Endothelial cell of umbilical vein (primary cell): Measurements from ENCODE around the gene SIGLEC15. TPM values are rescaled to one million over a fixed set of nuclear protein-coding genes. Genes with fewer than 3 reads are reported as not detected.

ENCODE experiments used
- BruUV-seq: library from RNA; stranded (reverse); fragments of 400-500 nt; replicated peaks from 2 replicates; lab custom pipeline; 2021; lab: Mats Ljungman, UMichigan
- CTCF ChIA-PET: fragments of 300-600, 350-600 bp; sonication (Branson Sonifier 250); formaldehyde crosslinking; loops from one replicate; lab custom pipeline; 2021; ENCODE audit warnings: antibody characterized with exemption, inconsistent platforms; lab: Charles Lee
- POLR2A ChIA-PET: fragments of 300-600, 350-600 bp; sonication (Branson Sonifier 250); formaldehyde crosslinking; loops from one replicate; lab custom pipeline; 2021; ENCODE audit warnings: antibody characterized with exemption, inconsistent platforms; lab: Charles Lee
- DNase-seq: peaks from one replicate; pipeline ENCODE4 v3.0.0-alpha.2; 2011; ENCODE audit warnings: low read depth, low spot score
- FAIRE-seq: peaks from 2 replicates; lab custom pipeline; 2011; peaks lifted over from hg19 to GRCh38; lab: Jason Lieb, UNC
- H2AFZ ChIP-seq: 2 replicates; pipeline ENCODE4 v1.6.0; 2012; ENCODE audit warnings: low read depth, low read length, control low read depth, inconsistent platforms
- H3K27ac ChIP-seq: 2 replicates; pipeline ENCODE4 v1.5.1; 2011; ENCODE audit warnings: low read depth, mild to moderate bottlenecking, control low read depth, low read length, moderate library complexity; ENCODE audit not compliant: insufficient read depth
- H3K27me3 ChIP-seq, 2 experiments: 2 replicates each; pipeline versions ENCODE4 v1.6.0 to v1.6.1; 2011; ENCODE audit warnings: low read length in 2 of 2, mixed read lengths in 1 of 2; ENCODE audit not compliant: control insufficient read depth in 2 of 2, insufficient read depth in 2 of 2
- H3K36me3 ChIP-seq, 2 experiments: 2 replicates in 1 of 2; 3 replicates in 1 of 2; pipeline ENCODE4 v1.5.1; 2011; ENCODE audit warnings: low read length in 2 of 2, mild to moderate bottlenecking in 1 of 2, moderate library complexity in 1 of 2; ENCODE audit not compliant: control insufficient read depth in 2 of 2, insufficient read depth in 2 of 2; ENCODE audit errors: extremely low read depth in 1 of 2
- H3K4me1 ChIP-seq: 3 replicates; pipeline ENCODE4 v1.5.1; 2011; ENCODE audit warnings: mild to moderate bottlenecking, low read length; ENCODE audit not compliant: control insufficient read depth, insufficient read depth; ENCODE audit errors: extremely low read depth
- H3K4me2 ChIP-seq: 2 replicates; pipeline ENCODE4 v1.6.1; 2011; ENCODE audit warnings: low read length, control low read depth, mixed read lengths; ENCODE audit not compliant: insufficient read depth
- H3K4me3 ChIP-seq, 3 experiments: fragments of 200-600 bp in 1 of 3; sonication (generic), shearing (Covaris generic) in 1 of 3; replicated peaks in 1 of 3; 2 replicates each; pipeline ENCODE4 v1.5.1; 2011 to 2016; ENCODE audit warnings: control low read depth in 3 of 3, low read length in 3 of 3, mild to moderate bottlenecking in 2 of 3, inconsistent platforms in 1 of 3, low read depth in 1 of 3, moderate library complexity in 1 of 3; ENCODE audit not compliant: insufficient read depth in 1 of 3
- H3K79me2 ChIP-seq: 2 replicates; pipeline ENCODE4 v1.6.0; 2012; ENCODE audit warnings: low read length, inconsistent platforms; ENCODE audit not compliant: control insufficient read depth, insufficient read depth
- H3K9ac ChIP-seq: replicated peaks from 2 replicates; pipeline ENCODE3; 2011; ENCODE audit warnings: low read length, control low read depth; ENCODE audit not compliant: insufficient read depth; ENCODE audit errors: extremely low read depth
- H3K9me1 ChIP-seq: replicated peaks from 3 replicates; pipeline ENCODE4 v1.6.0; 2011; ENCODE audit warnings: mild to moderate bottlenecking, low read length; ENCODE audit not compliant: control insufficient read depth, insufficient read depth; ENCODE audit errors: extremely low read depth
- H3K9me3 ChIP-seq: replicated peaks from 2 replicates; pipeline ENCODE4 v1.5.1; 2012; ENCODE audit warnings: low read length, inconsistent platforms; ENCODE audit not compliant: control insufficient read depth, insufficient read depth
- H4K20me1 ChIP-seq: replicated peaks from 2 replicates; pipeline ENCODE3; 2011; ENCODE audit warnings: mild to moderate bottlenecking, low read length; ENCODE audit not compliant: control insufficient read depth, insufficient read depth; ENCODE audit errors: extremely low read depth
- CTCF ChIP-seq, 2 donors: IDR thresholded peaks; 1 replicate in 1 of 2; 2 replicates in 1 of 2; pipeline ENCODE4 v1.5.1; 2011; ENCODE audit warnings: low read length in 2 of 2, mild to moderate bottlenecking in 2 of 2, moderate library complexity in 2 of 2, control low read depth in 1 of 2, inconsistent platforms in 1 of 2, low read depth in 1 of 2; ENCODE audit not compliant: insufficient read depth in 1 of 2; ENCODE audit errors: extremely low read depth in 1 of 2
- EZH2 ChIP-seq: IDR thresholded peaks from 2 replicates; pipeline ENCODE4 v1.6.1; 2012; ENCODE audit warnings: borderline replicate concordance, low read depth, mild to moderate bottlenecking, moderate library complexity, low read length, inconsistent platforms; ENCODE audit not compliant: severe bottlenecking
- FOS ChIP-seq: IDR thresholded peaks from 2 replicates; pipeline ENCODE4 v1.6.1; 2011; ENCODE audit warnings: mild to moderate bottlenecking, low read length, moderate library complexity, borderline replicate concordance; ENCODE audit not compliant: insufficient read depth
- GATA2 ChIP-seq: IDR thresholded peaks from 2 replicates; pipeline ENCODE4 v1.7.0; 2011; ENCODE audit warnings: low read depth, mild to moderate bottlenecking, moderate library complexity, mixed read lengths, low read length; ENCODE audit not compliant: insufficient read length, insufficient read depth
- JUN ChIP-seq: IDR thresholded peaks from 2 replicates; pipeline ENCODE4 v1.6.1; 2011; ENCODE audit warnings: borderline replicate concordance, low read depth; ENCODE audit not compliant: insufficient read length, insufficient read depth
- MAX ChIP-seq: IDR thresholded peaks from 2 replicates; pipeline ENCODE4 v1.6.1; 2011; ENCODE audit not compliant: insufficient read depth, insufficient read length
- MYC ChIP-seq: IDR thresholded peaks from one replicate; pipeline ENCODE4 v1.6.1; 2011; ENCODE audit warnings: mild to moderate bottlenecking, low read depth, low read length
- POLR2A ChIP-seq: IDR thresholded peaks from 2 replicates; pipeline ENCODE4 v1.6.1; 2012; ENCODE audit warnings: low read depth, mild to moderate bottlenecking, control low read depth, low read length
- POLR2AphosphoS5 ChIP-seq: IDR thresholded peaks from 2 replicates; pipeline ENCODE4 v1.6.1; 2012; ENCODE audit warnings: low read depth, mild to moderate bottlenecking, control low read depth, low read length, moderate library complexity; ENCODE audit not compliant: insufficient read depth
- dilution Hi-C: fragments of 300-500 bp; cut with MboI; formaldehyde crosslinking; loops from one replicate; pipeline ENCODE4 v1.15.0; 2019; ENCODE audit warnings: low sequenced_read_pairs; ENCODE audit not compliant: extremely low pct_ligation_motif_present
- intact Hi-C: fragments of 100-400 bp; cut with micrococcal nuclease; formaldehyde crosslinking; loops from one replicate; pipeline ENCODE4 v1.10.0; 2022
- polyA plus RNA-seq, 4 experiments: library from polyadenylated mRNA; depleted of rRNA in 3 of 4; stranded (reverse) in 3 of 4; unstranded in 1 of 4; fragments of >200 nt; gene quantifications; 2 replicates each; pipeline versions ENCODE4 v1.2.1 to v1.2.3, GENCODE V29; 2011 to 2012; ENCODE audit warnings: missing spikeins in 1 of 4
- total RNA-seq: library from RNA; stranded (reverse); gene quantifications from 2 replicates; pipeline ENCODE4 v1.2.3, GENCODE V29; 2021

The SIGLEC15 gene
- total and polyA plus RNA-seq, 2 donors (not counting 3 experiments of a cell fraction or from before 2014, with no cell fraction given): not detected

GRCh38 chr18:45782662-45783061 is 42.8 kb upstream of the SIGLEC15 start:
- Histone ChIP-seq H3K27ac (no peak overlapping the region), H3K9me1 (no peaks in the 10 kb centered on the region), H3K9me3 (no peaks in the 10 kb centered on the region), H2AFZ (no peak overlapping the region), H3K36me3 (no peaks in the 10 kb centered on the region), H3K4me1 (no peaks in the 10 kb centered on the region), H3K27me3 (peaks cover 11 to 27% of the 10 kb centered on the region in 2 experiments), H3K4me3 (no peak overlapping the region), H3K9ac (no peak overlapping the region), H3K4me2 (no peak overlapping the region), H3K79me2 (no peaks in the 10 kb centered on the region), H4K20me1 (no peaks in the 10 kb centered on the region)
- ChIA-PET POLR2A (no interaction called here), CTCF (no interaction called here)
- TF ChIP-seq POLR2AphosphoS5 (no peak), POLR2A (no peak), FOS (no peak), EZH2 (no peak), GATA2 (no peak)
- DNase-seq: no peak
- no peak for FAIRE-seq
- intact Hi-C loops: no loop called here
- BruUV-seq: no TSS peak
- dilution Hi-C loops: no loop called here

- ChIA-PET POLR2A (no interaction called here), CTCF (interaction anchor here (1.8 kb wide), 1 partner anchor 8 kb away, joined by 3 read pairs; no protein-coding TSS in a partner anchor)
- no TSS peak for BruUV-seq
- no peaks in the 10 kb centered on the region for H3K79me2 ChIP-seq
- H3K9ac ChIP-seq: no peak overlapping the region
- no peak overlapping the region for H2AFZ ChIP-seq
- no peak for TF ChIP-seq GATA2
- no peak for TF ChIP-seq MYC
- TF ChIP-seq MAX: no peak
- no peak for TF ChIP-seq CTCF (IDR thresholded peaks at IDR 0.05; ENCODE audit: extremely low read depth in 1 of 2, insufficient read depth in 1 of 2, low read depth in 1 of 2, low read length in 2 of 2)
- TF ChIP-seq POLR2A: no peak
- TF ChIP-seq EZH2: no peak
- TF ChIP-seq JUN: no peak
- TF ChIP-seq FOS: no peak
- no peak for TF ChIP-seq POLR2AphosphoS5
- H3K36me3 ChIP-seq: no peaks in the 10 kb centered on the region
- DNase-seq (no peak), FAIRE-seq (no peak)
- no peaks in the 10 kb centered on the region for H4K20me1 ChIP-seq
- H3K27me3 ChIP-seq: peaks cover 11 to 23% of the 10 kb centered on the region in 2 experiments
- H3K27ac ChIP-seq: no peak overlapping the region
- H3K9me3 ChIP-seq: no peaks in the 10 kb centered on the region
- H3K9me1 ChIP-seq: no peaks in the 10 kb centered on the region
- no peak overlapping the region for H3K4me3 ChIP-seq
- no peaks in the 10 kb centered on the region for H3K4me1 ChIP-seq
- intact Hi-C loops (no loop called here), dilution Hi-C loops (no loop called here)
- no peak overlapping the region for H3K4me2 ChIP-seq
Observed at GRCh38 chr18:45783097-45784075, 42.1 kb upstream of the SIGLEC15 start.
